Central memory CD8-positive, alpha-beta T cell (primary cell): ENCODE measurements around the gene OPRL1.

ENCODE experiments used
- ATAC-seq: fragments of 150-1000 bp; cut with Tn5 transposase; replicated peaks from 2 replicates; pipeline ENCODE4 v1.10.0; 2022; ENCODE audit warnings: mild to moderate bottlenecking, moderate FRiP score, moderate number of reproducible peaks; ENCODE audit not compliant: poor library complexity, severe bottlenecking; ENCODE audit errors: extremely low read depth
- DNase-seq, 2 donors: peaks; one replicate each; pipeline ENCODE4 v3.0.0; 2021; ENCODE audit warnings: low spot score in 2 of 2
- H3K27ac Mint-ChIP-seq: one replicate; pipeline ENCODE4 v1.8.0; 2022; ENCODE audit warnings: low read depth, mild to moderate bottlenecking, moderate library complexity, mixed read lengths
- H3K27me3 Mint-ChIP-seq: one replicate; pipeline ENCODE4 v1.8.0; 2022; ENCODE audit warnings: mixed read lengths
- H3K36me3 Mint-ChIP-seq: one replicate; pipeline ENCODE4 v1.8.0; 2022; ENCODE audit warnings: mild to moderate bottlenecking, moderate library complexity, mixed read lengths; ENCODE audit not compliant: insufficient read depth
- H3K4me1 Mint-ChIP-seq: one replicate; pipeline ENCODE4 v1.8.0; 2022; ENCODE audit warnings: mixed read lengths
- H3K4me3 Mint-ChIP-seq: one replicate; pipeline ENCODE4 v1.8.0; 2022; ENCODE audit warnings: mild to moderate bottlenecking, moderate library complexity, mixed read lengths
- H3K9me3 Mint-ChIP-seq: one replicate; pipeline ENCODE4 v1.8.0; 2022; ENCODE audit warnings: mixed read lengths

The OPRL1 gene

DNA sequence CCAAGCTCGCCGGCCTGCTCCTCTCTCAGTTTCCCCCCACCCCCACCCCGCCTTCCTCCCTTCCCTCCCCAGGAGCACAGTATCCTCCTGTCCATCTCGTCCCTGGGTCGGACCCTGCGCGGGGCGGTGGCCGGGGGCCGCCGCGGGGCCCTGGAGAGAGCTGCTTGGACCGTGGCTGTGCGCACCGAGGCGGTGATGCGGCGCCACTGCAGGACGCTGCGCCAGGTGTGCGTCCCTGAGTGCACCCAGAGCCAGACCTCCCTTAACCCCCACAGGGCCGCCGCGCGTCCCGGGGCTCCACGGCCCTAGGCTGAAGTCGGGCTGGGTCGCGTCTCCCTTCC, 41.7 kb upstream of the OPRL1 start:
- peak overlapping the region; percentile 73 for H3K4me3 Mint-ChIP-seq
- ATAC-seq: peak; percentile 11
- peaks cover 58% of the 10 kb centered on the region for H3K4me1 Mint-ChIP-seq
- peaks cover 17% of the 10 kb centered on the region for H3K36me3 Mint-ChIP-seq
- DNase-seq: no peak
- H3K27ac Mint-ChIP-seq: no peak overlapping the region
- H3K27me3 Mint-ChIP-seq: no peaks in the 10 kb centered on the region
- no peaks in the 10 kb centered on the region for H3K9me3 Mint-ChIP-seq

DNA sequence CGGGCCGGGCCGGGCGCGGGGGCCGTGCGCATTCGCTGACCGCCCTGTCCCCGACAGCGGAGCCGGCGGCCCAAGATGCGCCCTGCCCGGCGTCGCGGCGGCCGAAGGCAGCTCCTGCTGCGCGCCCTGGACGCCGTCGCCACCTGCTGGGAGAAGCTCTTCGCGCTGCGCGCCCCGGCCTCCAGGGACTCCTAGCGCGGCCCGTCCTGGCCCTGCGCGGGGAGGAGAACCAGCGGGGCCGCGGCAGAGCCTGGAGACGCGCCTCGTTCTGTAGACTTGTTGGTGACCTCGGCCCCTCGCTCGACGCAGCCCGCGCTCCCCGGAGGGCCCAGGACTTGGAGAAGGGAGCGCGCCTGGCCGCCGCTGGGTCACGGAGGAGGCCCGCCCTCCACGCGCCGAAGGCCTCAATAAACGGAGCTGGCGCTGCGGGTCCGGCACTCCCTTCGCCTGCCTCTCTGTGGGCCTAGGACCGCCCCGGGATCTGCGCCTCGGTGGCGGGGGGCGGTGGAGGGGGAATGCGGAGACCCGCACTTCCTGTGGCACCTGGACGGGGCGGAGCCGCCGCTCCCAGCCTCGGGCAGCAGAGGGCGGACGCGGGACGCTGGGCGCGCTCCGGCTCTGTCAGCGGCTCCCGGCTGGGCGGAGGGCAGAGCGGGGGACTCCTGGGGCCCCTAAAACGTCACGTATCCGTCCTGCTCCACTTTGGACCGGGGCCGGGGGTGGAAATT, 41.2 kb upstream of the OPRL1 start:
- Mint-ChIP-seq H3K36me3 (peaks cover 15% of the 10 kb centered on the region), H3K27ac (no peak overlapping the region), H3K9me3 (no peaks in the 10 kb centered on the region), H3K4me1 (peaks cover 56% of the 10 kb centered on the region), H3K27me3 (no peaks in the 10 kb centered on the region), H3K4me3 (peak overlapping the region; percentile 73)
- ATAC-seq (peak; percentile 69), DNase-seq (peak; percentile 64 to 68)

DNA sequence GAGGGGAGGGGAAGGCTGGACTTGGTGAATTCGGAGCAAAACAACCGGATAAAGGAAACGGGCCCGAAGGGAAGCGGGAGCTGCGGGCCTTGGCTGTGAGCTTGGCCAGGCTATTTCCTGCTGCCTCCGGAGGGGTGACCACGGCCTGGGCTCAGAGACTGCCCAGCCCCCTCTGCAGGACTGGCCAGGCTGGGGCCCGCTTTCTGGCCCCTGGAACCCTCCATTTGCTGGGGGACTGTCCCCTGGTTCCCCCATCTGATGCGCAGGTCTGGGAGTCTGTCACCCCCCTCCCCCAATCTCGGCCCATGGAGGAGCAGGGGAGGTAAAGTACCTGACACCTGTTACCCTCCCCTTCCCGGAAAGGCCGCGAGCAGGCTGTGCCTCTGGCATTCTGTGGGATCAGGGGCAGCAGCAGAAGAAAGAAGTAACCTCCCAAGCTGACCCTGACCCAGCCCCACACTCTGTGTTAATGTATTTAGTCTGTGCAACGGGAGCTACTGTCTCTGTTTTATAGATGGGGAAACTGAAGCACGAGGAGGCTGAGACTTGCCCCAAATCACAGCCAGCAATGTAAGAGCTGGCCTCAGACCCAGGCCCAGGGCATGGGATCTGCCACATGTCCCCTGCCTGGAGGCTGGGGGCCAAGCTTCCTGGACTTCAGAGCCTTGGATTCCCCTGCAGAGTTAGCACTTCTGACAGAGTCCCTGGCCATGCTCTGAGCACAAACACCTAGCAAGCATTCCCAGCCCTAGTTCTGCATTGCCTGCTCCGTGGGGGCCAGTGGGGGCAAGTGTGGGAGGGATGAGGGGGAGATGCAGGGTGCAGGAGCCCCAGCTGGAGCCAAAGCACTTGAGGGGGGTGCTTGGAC, 40.4 kb upstream of the OPRL1 start:
- peak overlapping the region; percentile 73 for H3K4me3 Mint-ChIP-seq
- H3K27me3 Mint-ChIP-seq: no peaks in the 10 kb centered on the region
- H3K4me1 Mint-ChIP-seq: peaks cover 48% of the 10 kb centered on the region
- H3K27ac Mint-ChIP-seq: peak overlapping the region; percentile 23
- DNase-seq (no peak), ATAC-seq (no peak)
- H3K9me3 Mint-ChIP-seq: no peaks in the 10 kb centered on the region
- peaks cover 14% of the 10 kb centered on the region for H3K36me3 Mint-ChIP-seq

DNA sequence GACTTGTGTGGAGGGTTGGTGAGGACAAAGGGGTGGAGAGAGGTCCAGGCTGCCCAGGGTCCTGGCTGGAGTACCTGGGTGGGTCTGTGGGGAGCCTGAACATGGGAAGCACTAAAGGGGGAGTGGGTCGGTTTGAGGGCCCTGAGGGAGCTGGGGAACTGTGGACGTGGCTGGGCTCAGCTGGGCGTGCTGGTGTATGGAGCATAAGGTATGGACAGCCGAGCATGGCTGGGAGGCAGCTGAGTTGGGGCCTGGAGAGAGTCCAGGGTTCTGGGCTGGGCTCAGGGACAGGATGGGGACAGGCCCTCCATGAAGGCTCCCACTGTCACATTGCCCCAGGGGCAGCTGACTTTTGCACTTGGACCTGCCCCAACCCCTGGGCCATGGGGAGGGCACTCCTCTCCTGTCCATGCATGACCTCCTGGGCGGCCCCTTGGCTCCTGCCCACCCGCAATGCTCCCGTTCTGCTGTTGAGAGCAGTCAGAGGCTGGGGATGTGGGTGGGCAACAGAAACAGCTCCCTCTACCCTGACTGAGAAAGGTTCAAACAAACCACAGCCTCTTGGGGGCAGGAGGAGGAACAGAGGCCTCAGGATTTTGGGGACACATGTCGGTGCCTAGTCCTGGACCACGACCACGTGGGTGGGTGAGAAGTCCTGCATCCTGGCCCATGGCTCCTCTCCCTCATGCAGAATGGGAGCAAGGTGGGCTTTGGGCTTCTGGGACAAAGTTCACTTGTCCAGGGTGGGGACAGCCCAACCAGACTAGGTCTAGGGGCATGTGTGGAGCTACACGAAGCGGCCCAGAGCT, 39.4 kb upstream of the OPRL1 start:
- H3K36me3 Mint-ChIP-seq: peaks cover 11% of the 10 kb centered on the region
- no peak for DNase-seq
- peak overlapping the region; percentile 23 for H3K27ac Mint-ChIP-seq
- peak overlapping the region; percentile 73 for H3K4me3 Mint-ChIP-seq
- H3K4me1 Mint-ChIP-seq: peaks cover 42% of the 10 kb centered on the region
- no peaks in the 10 kb centered on the region for H3K9me3 Mint-ChIP-seq
- no peaks in the 10 kb centered on the region for H3K27me3 Mint-ChIP-seq
- ATAC-seq: no peak

DNA sequence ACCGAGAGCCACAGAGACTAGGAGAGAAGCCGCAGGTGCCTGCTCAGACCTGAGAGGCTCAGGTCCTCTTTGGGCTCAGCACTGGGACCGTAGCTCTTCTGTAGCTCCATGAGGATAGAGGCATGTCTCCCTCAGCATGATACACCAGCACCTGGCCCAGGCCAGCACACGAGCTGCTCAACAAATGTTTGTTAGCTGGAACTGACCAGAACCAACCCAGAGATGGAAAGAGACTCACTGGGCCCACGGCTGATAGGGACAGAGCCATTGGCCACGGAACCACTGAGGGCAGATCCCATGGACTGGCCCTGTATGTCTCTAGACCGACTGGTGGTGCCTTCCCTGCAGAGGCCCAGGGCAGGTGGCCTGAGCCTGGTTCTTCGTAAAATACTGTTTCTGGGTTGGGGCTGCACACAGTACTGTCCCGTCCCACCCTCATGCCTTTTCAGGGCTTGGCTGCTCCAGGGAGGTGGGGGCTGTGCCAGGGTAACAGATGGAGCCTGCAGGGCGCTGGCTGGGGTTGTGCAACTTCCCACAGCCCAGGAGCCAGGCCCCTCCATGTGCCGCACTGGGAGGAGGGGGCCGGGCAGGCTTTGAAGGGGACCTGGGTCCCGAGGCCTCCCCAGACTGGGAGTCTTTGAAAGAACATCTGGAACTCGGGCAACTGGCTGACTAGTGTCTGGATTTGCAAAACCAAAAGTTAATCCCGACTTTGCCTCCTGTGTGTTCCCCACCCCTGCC, 38.7 kb upstream of the OPRL1 start:
- H3K9me3 Mint-ChIP-seq: no peaks in the 10 kb centered on the region
- peak overlapping the region; percentile 73 for H3K4me3 Mint-ChIP-seq
- peaks cover 11% of the 10 kb centered on the region for H3K36me3 Mint-ChIP-seq
- DNase-seq (no peak), ATAC-seq (no peak)
- H3K27me3 Mint-ChIP-seq: peaks cover 6% of the 10 kb centered on the region
- no peak overlapping the region for H3K27ac Mint-ChIP-seq
- H3K4me1 Mint-ChIP-seq: peaks cover 42% of the 10 kb centered on the region

DNA sequence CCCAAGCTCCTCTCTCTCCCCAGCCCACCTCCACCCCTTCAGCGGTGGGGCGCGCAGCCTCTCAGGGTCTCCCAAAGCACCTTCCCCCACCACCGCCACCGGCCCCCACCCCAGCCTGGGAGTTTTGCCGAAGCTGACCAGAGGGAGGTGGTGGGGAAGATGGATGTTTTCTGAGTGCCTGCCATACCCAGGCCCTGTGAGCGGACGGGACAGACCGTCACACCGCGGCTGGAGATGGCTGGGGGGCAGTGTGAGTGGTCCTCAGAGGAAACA, 38.2 kb upstream of the OPRL1 start:
- no peaks in the 10 kb centered on the region for H3K9me3 Mint-ChIP-seq
- H3K4me3 Mint-ChIP-seq: peak overlapping the region; percentile 73
- peaks cover 12% of the 10 kb centered on the region for H3K27me3 Mint-ChIP-seq
- ATAC-seq: no peak
- H3K27ac Mint-ChIP-seq: peak overlapping the region; percentile 19
- peaks cover 12% of the 10 kb centered on the region for H3K36me3 Mint-ChIP-seq
- no peak for DNase-seq
- peaks cover 37% of the 10 kb centered on the region for H3K4me1 Mint-ChIP-seq

DNA sequence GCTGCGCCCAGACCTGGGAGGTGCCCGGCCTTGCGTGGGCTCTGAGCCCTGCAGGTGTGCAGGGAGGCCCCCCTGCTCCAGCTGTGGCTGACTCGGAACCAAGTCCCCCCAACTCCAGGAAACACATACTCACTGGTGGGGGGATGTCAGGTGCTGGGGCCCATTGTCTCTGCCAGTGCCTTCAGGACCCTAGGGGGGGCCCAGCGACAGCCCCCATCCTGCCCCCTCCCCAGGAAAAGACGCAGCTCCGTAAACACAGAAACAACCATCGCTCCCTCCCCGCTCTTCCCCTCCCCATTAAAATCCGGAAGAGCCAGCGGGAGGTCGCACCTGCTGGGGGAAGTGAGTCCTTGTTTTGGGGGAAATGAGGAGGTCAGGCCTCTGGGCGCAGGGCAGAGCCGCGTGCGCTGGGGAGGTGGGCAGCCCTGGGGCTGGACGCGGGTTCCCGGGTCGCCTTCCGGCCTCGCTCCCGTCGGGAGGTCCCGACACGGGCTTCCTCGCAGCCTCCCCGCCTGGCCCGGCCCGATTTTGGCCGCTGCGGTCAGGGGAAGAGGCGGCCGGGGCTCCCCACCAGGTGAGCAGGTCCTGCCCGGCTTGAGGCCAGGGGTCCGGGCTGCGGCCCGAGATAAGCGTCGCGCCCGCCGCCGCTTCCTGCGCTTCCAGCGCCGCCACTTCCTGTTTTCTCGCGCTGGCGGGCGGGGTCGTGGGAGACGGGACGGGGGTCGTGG, 37.7 kb upstream of the OPRL1 start:
- H3K27me3 Mint-ChIP-seq: peaks cover 17% of the 10 kb centered on the region
- H3K9me3 Mint-ChIP-seq: no peaks in the 10 kb centered on the region
- H3K4me1 Mint-ChIP-seq: peaks cover 32% of the 10 kb centered on the region
- peak overlapping the region; percentile 19 for H3K27ac Mint-ChIP-seq
- peak overlapping the region; percentile 73 for H3K4me3 Mint-ChIP-seq
- no peak for DNase-seq
- no peak for ATAC-seq
- H3K36me3 Mint-ChIP-seq: peaks cover 12% of the 10 kb centered on the region

DNA sequence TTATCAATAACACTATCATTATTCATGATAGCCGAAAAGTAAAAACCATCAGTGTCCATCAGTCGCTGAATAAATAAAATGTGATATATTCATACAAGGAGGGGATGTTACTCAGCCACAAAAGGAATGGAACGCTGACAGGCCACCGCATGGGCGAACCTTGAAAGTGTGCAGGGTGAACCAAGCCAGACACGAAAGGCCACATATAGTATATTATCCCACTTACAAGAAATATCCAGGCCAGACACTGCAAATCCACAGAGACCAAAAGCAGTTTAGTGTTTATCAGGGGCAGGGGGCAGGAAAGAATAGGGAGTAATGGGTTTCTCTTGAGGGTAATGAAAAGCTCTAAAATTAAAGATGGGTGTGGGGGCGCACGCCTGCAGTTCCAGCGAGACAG, 36.1 kb upstream of the OPRL1 start:
- peaks cover 20% of the 10 kb centered on the region for H3K27me3 Mint-ChIP-seq
- ATAC-seq (no peak), DNase-seq (no peak)
- H3K36me3 Mint-ChIP-seq: peaks cover 12% of the 10 kb centered on the region
- H3K27ac Mint-ChIP-seq: peak overlapping the region; percentile 62
- H3K4me3 Mint-ChIP-seq: peak overlapping the region; percentile 58
- H3K9me3 Mint-ChIP-seq: no peaks in the 10 kb centered on the region
- peaks cover 27% of the 10 kb centered on the region for H3K4me1 Mint-ChIP-seq

DNA sequence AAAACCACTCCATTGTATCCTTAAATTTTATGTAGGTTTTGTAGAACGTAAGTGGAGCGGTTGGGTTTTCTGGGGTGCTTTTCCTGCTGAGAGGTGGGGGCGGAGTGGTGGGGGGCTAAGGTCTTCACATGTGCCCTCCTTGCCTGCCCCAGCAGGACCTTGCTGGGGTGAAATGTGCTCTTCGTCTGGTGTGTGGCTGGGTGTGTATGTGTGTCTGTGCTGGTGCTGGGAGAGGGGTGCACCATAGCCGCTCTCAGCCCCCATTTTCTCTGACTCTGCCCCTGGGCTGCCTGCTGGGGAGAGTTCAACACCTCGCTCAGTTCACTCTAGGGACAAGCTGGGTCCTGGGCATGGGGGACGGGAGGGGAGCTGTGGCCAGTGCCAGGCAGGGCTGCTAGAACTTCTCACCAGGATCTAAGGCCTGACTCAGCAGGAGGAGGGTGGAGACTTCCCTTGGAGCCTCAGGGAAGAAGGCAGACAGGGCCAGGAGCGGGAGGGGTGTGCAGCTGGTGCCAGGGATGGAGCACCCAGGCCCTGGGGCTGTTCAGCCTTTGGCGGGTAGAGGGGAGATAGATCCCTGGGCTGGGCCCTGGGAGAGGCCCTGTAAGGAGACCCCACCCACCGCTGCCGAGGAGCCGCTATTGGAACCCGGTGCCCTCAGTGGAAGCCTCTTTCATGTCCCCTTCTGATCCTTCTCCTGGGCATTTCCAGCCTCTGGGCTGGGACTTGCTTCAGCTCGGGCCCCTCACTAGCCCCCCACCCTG, 35.2 kb upstream of the OPRL1 start:
- Mint-ChIP-seq H3K4me1 (peaks cover 23% of the 10 kb centered on the region), H3K36me3 (peaks cover 12% of the 10 kb centered on the region), H3K4me3 (no peak overlapping the region), H3K27me3 (peaks cover 20% of the 10 kb centered on the region), H3K9me3 (no peaks in the 10 kb centered on the region), H3K27ac (no peak overlapping the region)
- ATAC-seq: no peak
- no peak for DNase-seq

DNA sequence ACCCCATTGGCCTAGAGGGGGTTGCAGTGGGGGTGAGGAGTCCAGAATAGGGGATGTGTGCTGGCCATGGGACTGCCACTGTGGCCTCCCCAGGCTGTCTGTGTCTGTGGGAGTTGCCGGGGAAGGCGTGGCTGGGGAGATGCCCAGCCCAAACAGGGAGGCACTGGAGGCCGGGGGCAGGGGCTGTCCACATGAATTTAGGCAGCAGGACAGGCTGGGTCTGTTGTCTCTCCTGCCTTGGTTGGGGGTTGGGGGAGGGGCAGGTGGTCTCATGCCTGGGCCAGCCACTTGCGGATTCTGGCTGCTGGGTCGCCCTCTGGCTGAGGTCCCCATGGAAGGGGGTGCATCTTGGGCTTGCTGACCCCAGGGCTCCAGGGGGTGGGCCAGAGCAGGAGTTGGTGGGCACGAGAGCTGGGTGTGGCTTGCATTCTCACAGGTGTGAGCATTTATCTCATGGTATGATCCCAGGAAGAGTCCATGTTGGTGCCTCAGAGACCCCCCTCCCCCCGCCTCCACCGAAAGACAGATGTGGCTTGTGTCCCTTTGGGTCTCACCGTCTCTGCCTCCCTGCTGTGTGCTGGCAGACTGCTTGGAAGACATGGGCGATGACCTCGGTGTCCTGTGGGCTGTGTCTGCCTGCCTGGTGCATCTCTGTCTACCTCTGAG, 34.4 kb upstream of the OPRL1 start:
- H3K27me3 Mint-ChIP-seq: peaks cover 20% of the 10 kb centered on the region
- H3K4me3 Mint-ChIP-seq: no peak overlapping the region
- H3K4me1 Mint-ChIP-seq: peaks cover 16% of the 10 kb centered on the region
- no peaks in the 10 kb centered on the region for H3K9me3 Mint-ChIP-seq
- no peak for ATAC-seq
- H3K36me3 Mint-ChIP-seq: peaks cover 11% of the 10 kb centered on the region
- no peak overlapping the region for H3K27ac Mint-ChIP-seq
- DNase-seq: no peak

DNA sequence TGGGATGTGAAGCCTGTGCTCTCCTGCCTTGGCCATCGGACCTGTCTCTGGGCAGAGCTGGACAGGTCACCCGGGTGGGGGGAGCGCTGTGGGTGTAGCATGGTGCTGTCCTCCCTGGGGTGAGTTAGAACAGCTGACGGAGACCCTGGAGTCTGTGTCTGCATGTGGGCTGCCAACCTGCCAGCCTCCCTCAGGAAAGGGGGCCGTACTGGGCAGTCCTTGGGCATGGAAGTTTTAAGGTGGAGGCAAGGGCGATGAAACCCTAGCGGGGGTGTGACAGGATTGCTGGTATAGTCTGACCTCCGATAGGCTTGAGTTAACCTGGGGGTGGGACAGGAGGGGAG, 32.9 kb upstream of the OPRL1 start:
- Mint-ChIP-seq H3K27ac (peak overlapping the region; percentile 77), H3K36me3 (peaks cover 8% of the 10 kb centered on the region), H3K27me3 (peaks cover 20% of the 10 kb centered on the region), H3K9me3 (no peaks in the 10 kb centered on the region), H3K4me3 (peak overlapping the region; percentile 16), H3K4me1 (peaks cover 15% of the 10 kb centered on the region)
- DNase-seq: no peak
- no peak for ATAC-seq
